ENCODE data around the gene LRRC70.

DNA sequence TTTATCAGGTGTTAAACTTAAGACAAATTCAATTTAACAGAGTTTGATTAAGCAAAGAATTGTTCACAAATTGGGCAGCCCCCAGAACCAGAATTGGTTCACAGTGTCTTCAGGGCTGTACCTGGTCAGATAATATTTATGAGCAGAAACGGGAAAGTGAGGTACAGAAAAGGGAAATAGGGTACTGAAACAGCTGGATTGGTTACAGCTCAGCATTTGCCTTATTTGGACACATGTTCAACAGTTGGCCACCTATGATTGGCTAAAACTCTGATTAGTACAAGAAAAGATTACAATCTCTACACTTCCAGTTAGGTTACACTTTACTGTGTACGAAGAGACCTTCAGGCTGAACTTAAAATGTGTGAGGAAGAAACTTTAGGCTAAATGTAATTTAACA lies 18.7 kb downstream of the LRRC70 start:
- TF ChIP-seq, protein P1, sequence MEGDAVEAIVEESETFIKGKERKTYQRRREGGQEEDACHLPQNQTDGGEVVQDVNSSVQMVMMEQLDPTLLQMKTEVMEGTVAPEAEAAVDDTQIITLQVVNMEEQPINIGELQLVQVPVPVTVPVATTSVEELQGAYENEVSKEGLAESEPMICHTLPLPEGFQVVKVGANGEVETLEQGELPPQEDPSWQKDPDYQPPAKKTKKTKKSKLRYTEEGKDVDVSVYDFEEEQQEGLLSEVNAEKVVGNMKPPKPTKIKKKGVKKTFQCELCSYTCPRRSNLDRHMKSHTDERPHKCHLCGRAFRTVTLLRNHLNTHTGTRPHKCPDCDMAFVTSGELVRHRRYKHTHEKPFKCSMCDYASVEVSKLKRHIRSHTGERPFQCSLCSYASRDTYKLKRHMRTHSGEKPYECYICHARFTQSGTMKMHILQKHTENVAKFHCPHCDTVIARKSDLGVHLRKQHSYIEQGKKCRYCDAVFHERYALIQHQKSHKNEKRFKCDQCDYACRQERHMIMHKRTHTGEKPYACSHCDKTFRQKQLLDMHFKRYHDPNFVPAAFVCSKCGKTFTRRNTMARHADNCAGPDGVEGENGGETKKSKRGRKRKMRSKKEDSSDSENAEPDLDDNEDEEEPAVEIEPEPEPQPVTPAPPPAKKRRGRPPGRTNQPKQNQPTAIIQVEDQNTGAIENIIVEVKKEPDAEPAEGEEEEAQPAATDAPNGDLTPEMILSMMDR (IDR thresholded peaks at IDR 0.05) = no peak
- TF ChIP-seq POLR2A (IDR thresholded peaks at IDR 0.05) = no peak

Measured in adrenal gland (tissue), 5 donors.